Duodenal mucosa (tissue), 2 donors: ENCODE measurements around the gene ITGA5.
"Not testable (repeated sequence)": the region's sequence is repeated elsewhere in the genome, so short reads cannot be mapped to it uniquely, and the experiment has no call there.

Source experiments
- H3K27ac ChIP-seq: one replicate; pipeline ENCODE4 v1.7.0; 2013; ENCODE audit warnings: low read depth, low read length
- H3K27me3 ChIP-seq, 2 donors: one replicate each; pipeline ENCODE4 v1.7.0; 2013; ENCODE audit warnings: low read length in 2 of 2, control low read depth in 1 of 2; ENCODE audit not compliant: insufficient read depth in 2 of 2, control insufficient read depth in 1 of 2
- H3K36me3 ChIP-seq, 2 donors: one replicate each; pipeline ENCODE4 v1.7.0; 2013; ENCODE audit warnings: low read length in 2 of 2, control low read depth in 1 of 2; ENCODE audit not compliant: insufficient read depth in 2 of 2, control insufficient read depth in 1 of 2
- H3K4me1 ChIP-seq, 2 donors: one replicate each; pipeline ENCODE4 v1.7.0; 2013; ENCODE audit warnings: low read length in 2 of 2, control low read depth in 1 of 2; ENCODE audit not compliant: insufficient read depth in 2 of 2, control insufficient read depth in 1 of 2
- H3K4me3 ChIP-seq, 2 donors: one replicate each; pipeline ENCODE4 v1.7.0; 2013; ENCODE audit warnings: low read length in 2 of 2, low read depth in 1 of 2
- H3K9ac ChIP-seq, 2 donors: one replicate each; pipeline ENCODE4 v1.7.0; 2013; ENCODE audit warnings: low read length in 2 of 2, low read depth in 1 of 2
- H3K9me3 ChIP-seq, 2 donors: one replicate each; pipeline ENCODE4 v1.7.0; 2013; ENCODE audit warnings: low read length in 2 of 2, control low read depth in 1 of 2; ENCODE audit not compliant: control insufficient read depth in 1 of 2

The ITGA5 gene

GRCh38 chr12:54355104-54355815 lies 63.8 kb downstream of the ITGA5 start:
- Histone ChIP-seq H3K9ac (no peak overlapping the region), H3K27me3 (no peaks in the 10 kb centered on the region), H3K9me3 (no peaks in the 10 kb centered on the region), H3K4me1 (peaks cover 23% of the 10 kb centered on the region in 2 donors), H3K36me3 (peaks cover 16 to 21% of the 10 kb centered on the region in 2 donors), H3K4me3 (no peak overlapping the region), H3K27ac (no peak overlapping the region)

GRCh38 chr12:54354271-54354670 lies 64.8 kb downstream of the ITGA5 start:
- H3K9ac ChIP-seq, H3K27ac ChIP-seq, H3K4me3 ChIP-seq, H3K27me3 ChIP-seq, H3K9me3 ChIP-seq: not testable (repeated sequence)
- H3K36me3 ChIP-seq, result peaks cover 23 to 31% of the 10 kb centered on the region in 2 donors
- peaks cover 17 to 23% of the 10 kb centered on the region in 2 donors for H3K4me1 ChIP-seq

- Histone ChIP-seq H3K9ac (no peak overlapping the region), H3K27ac (no peak overlapping the region), H3K9me3 (no peaks in the 10 kb centered on the region), H3K27me3 (no peaks in the 10 kb centered on the region), H3K4me3 (no peak overlapping the region), H3K36me3 (peaks cover 29 to 40% of the 10 kb centered on the region in 2 donors), H3K4me1 (peaks cover 10 to 19% of the 10 kb centered on the region in 2 donors)
These were observed 65.9 kb downstream of the ITGA5 start for GRCh38 chr12:54352891-54353874.

- Histone ChIP-seq H3K27me3 (no peaks in the 10 kb centered on the region), H3K9ac (no peak overlapping the region), H3K27ac (no peak overlapping the region), H3K4me1 (peaks cover 8 to 12% of the 10 kb centered on the region in 2 donors), H3K4me3 (no peak overlapping the region), H3K36me3 (peaks cover 38 to 51% of the 10 kb centered on the region in 2 donors), H3K9me3 (no peaks in the 10 kb centered on the region)
These were observed 67.0 kb downstream of the ITGA5 start for GRCh38 chr12:54352022-54352531.

- H3K36me3 ChIP-seq, result peaks cover 44 to 58% of the 10 kb centered on the region in 2 donors
These were observed 67.7 kb downstream of the ITGA5 start for GRCh38 chr12:54351341-54351740.

GRCh38 chr12:54350743-54351142 lies 68.3 kb downstream of the ITGA5 start:
- H3K27ac ChIP-seq, result no peak overlapping the region
- peaks cover 8 to 12% of the 10 kb centered on the region in 2 donors for H3K4me1 ChIP-seq
- H3K4me3 ChIP-seq, result no peak overlapping the region
- H3K36me3 ChIP-seq, result peaks cover 44 to 64% of the 10 kb centered on the region in 2 donors
- no peak overlapping the region for H3K9ac ChIP-seq
- H3K9me3 ChIP-seq, result no peaks in the 10 kb centered on the region
- H3K27me3 ChIP-seq, result no peaks in the 10 kb centered on the region

More at GRCh38 chr12:54351341-54351740, 67.7 kb downstream of the ITGA5 start:
- Histone ChIP-seq H3K9ac (no peak overlapping the region), H3K4me3 (no peak overlapping the region), H3K9me3 (no peaks in the 10 kb centered on the region), H3K27ac (no peak overlapping the region), H3K27me3 (no peaks in the 10 kb centered on the region), H3K4me1 (peaks cover 8 to 12% of the 10 kb centered on the region in 2 donors)

GRCh38 chr12:54349679-54350078 lies 69.4 kb downstream of the ITGA5 start:
- H3K36me3 ChIP-seq, result peaks cover 46 to 71% of the 10 kb centered on the region in 2 donors
- H3K9me3 ChIP-seq, result no peaks in the 10 kb centered on the region
- peaks cover 8 to 12% of the 10 kb centered on the region in 2 donors for H3K4me1 ChIP-seq
- H3K4me3 ChIP-seq, result no peak overlapping the region
- no peak overlapping the region for H3K27ac ChIP-seq
- H3K9ac ChIP-seq, result no peak overlapping the region
- H3K27me3 ChIP-seq, result no peaks in the 10 kb centered on the region

GRCh38 chr12:54349036-54349435 lies 70.0 kb downstream of the ITGA5 start:
- no peak overlapping the region for H3K9ac ChIP-seq
- H3K4me1 ChIP-seq, result peaks cover 8 to 12% of the 10 kb centered on the region in 2 donors
- no peaks in the 10 kb centered on the region for H3K9me3 ChIP-seq
- peaks cover 47 to 73% of the 10 kb centered on the region in 2 donors for H3K36me3 ChIP-seq
- H3K27me3 ChIP-seq, result no peaks in the 10 kb centered on the region
- H3K4me3 ChIP-seq, result no peak overlapping the region
- H3K27ac ChIP-seq, result no peak overlapping the region
